H1 (cell line): ENCODE data around the gene LMO2. TPM values are rescaled to one million over a fixed set of nuclear protein-coding genes. Genes with fewer than 3 reads are reported as not detected.

Experiments used
- HDAC2 ChIP-seq, 2 experiments: fragments of 300-600 bp in 1 of 2; sonication (generic) in 1 of 2; IDR thresholded peaks; 2 replicates each; pipeline ENCODE4 v1.6.1; 2011 to 2012; ENCODE audit warnings: low read depth in 2 of 2, low read length in 2 of 2, mild to moderate bottlenecking in 2 of 2, moderate library complexity in 2 of 2, borderline replicate concordance in 1 of 2, inconsistent platforms in 1 of 2
- polyA plus RNA-seq, 7 experiments: library from polyadenylated mRNA; depleted of rRNA in 3 of 7; stranded (reverse) in 5 of 7; unstranded in 2 of 7; fragments of >200 nt in 5 of 7; fragments of 200-250 nt in 2 of 7; gene quantifications; 1 replicate in 5 of 7; 2 replicates in 1 of 7; 4 replicates in 1 of 7; pipeline versions ENCODE4 v1.2.1 to v1.2.3, GENCODE V29; 2011 to 2013; ENCODE audit warnings: missing spikeins in 2 of 7, mixed read lengths in 2 of 7
- total RNA-seq: library from RNA; stranded (reverse); fragmentation: NEBNext Ultra II Directional; extraction: Animal tissue kit (Norgen Biotek cat#: 25700); gene quantifications from 2 replicates; pipeline ENCODE4 v1.2.1, GENCODE V29; 2021

LMO2 gene
- total and polyA plus RNA-seq, 2 of the 8 experiments (the other 6 are each of a cell fraction or from before 2014, with no cell fraction given), result 1.6 to 2.7 TPM

GRCh38 chr11:33829430-33830141 is 62.3 kb downstream of the LMO2 start (continued):
- no peak for TF ChIP-seq HDAC2 (IDR thresholded peaks at IDR 0.05; ENCODE audit: borderline replicate concordance in 1 of 2, low read depth in 2 of 2, low read length in 2 of 2)
